Smooth muscle cell (in vitro differentiated cells): ENCODE data around the gene GPR15LG. TPM values are rescaled to one million over a fixed set of nuclear protein-coding genes. Genes with fewer than 3 reads are reported as not detected.
"Not testable (repeated sequence)": the region's sequence is repeated elsewhere in the genome, so short reads cannot be mapped to it uniquely, and the experiment has no call there.

ENCODE experiments used
- DNase-seq: peaks from one replicate; lab custom pipeline; 2025; ENCODE audit not compliant: unreplicated experiment; lab: John Stamatoyannopoulos, UW
- H2AFZ ChIP-seq: fragments of 200-600 bp; sonication (generic); 2 replicates; pipeline ENCODE4 v1.6.0; 2016; ENCODE audit warnings: antibody characterized with exemption, low read depth, mild to moderate bottlenecking
- H3F3A ChIP-seq: fragments of 200-600 bp; sonication (generic); 2 replicates; pipeline ENCODE4 v1.6.0; 2017; ENCODE audit warnings: antibody characterized with exemption, low read depth
- H3K27ac ChIP-seq: fragments of 200-600 bp; sonication (generic); 2 replicates; pipeline ENCODE4 v1.5.1; 2016; ENCODE audit warnings: low read depth, mild to moderate bottlenecking
- H3K27me3 ChIP-seq: fragments of 200-600 bp; sonication (generic); 2 replicates; pipeline ENCODE4 v1.6.1; 2016; ENCODE audit warnings: low read depth, mild to moderate bottlenecking
- H3K36me3 ChIP-seq: fragments of 200-600 bp; sonication (generic); 2 replicates; pipeline ENCODE4 v1.5.1; 2016; ENCODE audit warnings: low read depth
- H3K4me1 ChIP-seq: fragments of 200-600 bp; sonication (generic); 2 replicates; pipeline ENCODE4 v1.5.1; 2016; ENCODE audit warnings: low read depth
- H3K4me2 ChIP-seq: fragments of 200-600 bp; sonication (generic); 2 replicates; pipeline ENCODE4 v1.6.0; 2016; ENCODE audit warnings: mild to moderate bottlenecking
- H3K4me3 ChIP-seq: fragments of 200-600 bp; sonication (generic); 2 replicates; pipeline ENCODE4 v1.5.1; 2016; ENCODE audit warnings: mild to moderate bottlenecking
- H3K79me2 ChIP-seq: fragments of 200-600 bp; sonication (generic); 2 replicates; pipeline ENCODE4 v1.6.0; 2016; ENCODE audit warnings: low read depth, mild to moderate bottlenecking
- H3K9ac ChIP-seq: fragments of 200-600 bp; sonication (generic); 2 replicates; pipeline ENCODE4 v1.6.0; 2016; ENCODE audit warnings: low read depth
- H3K9me3 ChIP-seq: fragments of 200-600 bp; sonication (generic); replicated peaks from 2 replicates; pipeline ENCODE4 v1.5.1; 2016; ENCODE audit warnings: low read depth
- H4K20me1 ChIP-seq: fragments of 200-600 bp; sonication (generic); 2 replicates; pipeline ENCODE4 v1.6.0; 2016; ENCODE audit warnings: low read depth
- CTCF ChIP-seq: fragments of 200-600 bp; sonication (generic); IDR thresholded peaks from 2 replicates; pipeline ENCODE4 v1.5.1; 2017; ENCODE audit warnings: borderline replicate concordance, mild to moderate bottlenecking, antibody characterized with exemption; ENCODE audit not compliant: insufficient read depth, poor library complexity, severe bottlenecking
- WGBS: methylation state at CpG from one replicate; pipeline ENCODE4 v1.1.7; 2016; ENCODE audit warnings: low lambda C conversion rate; 5-methylcytosine and 5-hydroxymethylcytosine counted together
- polyA plus RNA-seq: library from polyadenylated mRNA; unstranded; fragments of >200 nt; fragmentation: Nextera tagmentation; extraction: Ambion mirVana; gene quantifications from 2 replicates; pipeline ENCODE4 v1.2.1, GENCODE V29; 2016
- total RNA-seq: library from RNA; depleted of rRNA; stranded (reverse); fragments of >200 nt; gene quantifications from 2 replicates; pipeline ENCODE4 v1.2.3, GENCODE V29; 2014

The GPR15LG gene
- total and polyA plus RNA-seq, 2 experiments from 2014 or later = 0.49 to 1.6 TPM

GRCh38 chr10:84168382-84168781 lies 5.2 kb upstream of the GPR15LG start:
- DNase-seq, H3K4me1 ChIP-seq, H3K9ac ChIP-seq, H2AFZ ChIP-seq, H3K36me3 ChIP-seq, H3K4me3 ChIP-seq, H3K9me3 ChIP-seq, H3F3A ChIP-seq, H3K27me3 ChIP-seq, H3K27ac ChIP-seq, H4K20me1 ChIP-seq, H3K79me2 ChIP-seq, H3K4me2 ChIP-seq: not testable (repeated sequence)
- 94% methylated on average over 10 of the region's 10 CpGs for WGBS

- not testable (repeated sequence) for H3K27me3 ChIP-seq, H3K4me2 ChIP-seq, H3F3A ChIP-seq, DNase-seq, H2AFZ ChIP-seq, H3K36me3 ChIP-seq, H3K4me1 ChIP-seq, H3K79me2 ChIP-seq, H3K4me3 ChIP-seq, H3K27ac ChIP-seq, H4K20me1 ChIP-seq, H3K9ac ChIP-seq, H3K9me3 ChIP-seq
- WGBS = 91% methylated on average over 2 of the region's 2 CpGs
Measured at GRCh38 chr10:84171237-84171636, 2.4 kb upstream of the GPR15LG start.

GRCh38 chr10:84171700-84172466 lies 1.7 kb upstream of the GPR15LG start:
- H3K4me1 ChIP-seq, H3K27ac ChIP-seq, H3K4me3 ChIP-seq, H3K27me3 ChIP-seq, H3K79me2 ChIP-seq, DNase-seq, H3K9ac ChIP-seq, H3F3A ChIP-seq, H4K20me1 ChIP-seq, H2AFZ ChIP-seq, H3K36me3 ChIP-seq, H3K4me2 ChIP-seq, H3K9me3 ChIP-seq: not testable (repeated sequence)
- WGBS = 90% methylated on average over 21 of the region's 21 CpGs

GRCh38 chr10:84172467-84173356 lies 889 bp upstream of the GPR15LG start:
- no peak for DNase-seq
- no peak overlapping the region for H2AFZ ChIP-seq
- H3K9ac ChIP-seq = no peak overlapping the region
- no peaks in the 10 kb centered on the region for H3F3A ChIP-seq
- H3K9me3 ChIP-seq = no peaks in the 10 kb centered on the region
- H3K4me2 ChIP-seq = no peak overlapping the region
- no peaks in the 10 kb centered on the region for H3K79me2 ChIP-seq
- H3K27me3 ChIP-seq = no peaks in the 10 kb centered on the region
- TF ChIP-seq CTCF = no peak
- H3K27ac ChIP-seq = no peak overlapping the region
- H3K4me1 ChIP-seq = no peaks in the 10 kb centered on the region
- H4K20me1 ChIP-seq = no peaks in the 10 kb centered on the region
- WGBS = 94% methylated on average over 9 of the region's 9 CpGs
- no peaks in the 10 kb centered on the region for H3K36me3 ChIP-seq
- H3K4me3 ChIP-seq = no peak overlapping the region

- TF ChIP-seq CTCF = no peak
- Histone ChIP-seq H3K4me2 (no peak overlapping the region), H3K27ac (no peak overlapping the region), H3K9ac (no peak overlapping the region), H3K27me3 (no peaks in the 10 kb centered on the region), H4K20me1 (no peaks in the 10 kb centered on the region), H3K4me3 (no peak overlapping the region), H3K4me1 (no peaks in the 10 kb centered on the region), H3K9me3 (no peaks in the 10 kb centered on the region), H2AFZ (no peak overlapping the region), H3F3A (no peaks in the 10 kb centered on the region), H3K36me3 (no peaks in the 10 kb centered on the region), H3K79me2 (no peaks in the 10 kb centered on the region)
- WGBS = 94% methylated on average over 6 of the region's 6 CpGs
- DNase-seq = no peak
Measured at GRCh38 chr10:84175436-84175835, 1.8 kb downstream of the GPR15LG start.
